ENCODE data around the gene LRPAP1.
"Not testable (repeated sequence)": the region's sequence is repeated elsewhere in the genome, so short reads cannot be mapped to it uniquely, and the experiment has no call there.

LRPAP1 gene, protein sequence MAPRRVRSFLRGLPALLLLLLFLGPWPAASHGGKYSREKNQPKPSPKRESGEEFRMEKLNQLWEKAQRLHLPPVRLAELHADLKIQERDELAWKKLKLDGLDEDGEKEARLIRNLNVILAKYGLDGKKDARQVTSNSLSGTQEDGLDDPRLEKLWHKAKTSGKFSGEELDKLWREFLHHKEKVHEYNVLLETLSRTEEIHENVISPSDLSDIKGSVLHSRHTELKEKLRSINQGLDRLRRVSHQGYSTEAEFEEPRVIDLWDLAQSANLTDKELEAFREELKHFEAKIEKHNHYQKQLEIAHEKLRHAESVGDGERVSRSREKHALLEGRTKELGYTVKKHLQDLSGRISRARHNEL

DNA sequence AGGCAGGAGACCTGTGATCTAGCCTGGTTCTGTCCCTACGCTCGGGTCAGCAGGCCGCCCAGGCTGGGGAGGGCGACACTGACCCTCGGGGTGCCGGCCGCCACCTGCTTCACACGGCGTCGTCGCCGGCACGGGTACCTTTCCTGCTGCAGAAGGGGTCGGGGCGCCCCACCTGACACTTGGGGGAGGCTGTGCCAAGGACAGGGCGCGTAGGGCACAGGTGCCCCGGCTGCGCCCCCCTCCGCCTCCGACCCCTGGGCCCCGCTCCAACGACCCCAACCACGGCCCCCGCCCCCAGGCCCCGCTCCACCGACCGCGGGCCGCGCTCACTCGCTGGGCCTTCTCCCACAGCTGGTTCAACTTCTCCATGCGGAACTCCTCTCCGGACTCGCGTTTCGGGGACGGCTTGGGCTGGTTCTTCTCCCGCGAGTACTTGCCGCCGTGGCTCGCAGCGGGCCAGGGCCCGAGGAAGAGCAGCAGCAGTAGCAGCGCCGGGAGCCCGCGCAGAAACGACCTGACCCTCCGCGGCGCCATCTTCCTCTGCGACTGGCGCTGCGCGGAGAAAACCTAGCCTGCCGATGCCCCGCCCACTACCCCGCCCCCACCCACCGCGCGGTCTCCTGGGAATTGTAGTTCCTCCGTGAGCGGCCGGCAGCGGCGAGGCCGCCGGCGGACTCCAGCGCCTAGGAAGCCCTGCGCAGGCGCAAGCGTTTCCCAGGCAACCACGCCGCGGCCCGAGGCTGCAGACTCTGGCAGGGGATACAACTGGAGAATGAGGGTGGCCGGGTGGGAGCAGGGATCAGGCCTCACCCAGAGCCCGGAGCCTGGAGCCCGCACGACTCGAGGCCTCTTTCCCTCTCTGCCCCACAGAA is at the start of gene LRPAP1:
LRPAP1 (minus strand) TSS at position 544 of the 872 bp plus-strand sequence; CDS start at position 534, 10 bp downstream.
- ATAC-seq: peak; percentile 95
- TF ChIP-seq ZNF565 (CRISPR knock-in tag; conservative IDR thresholded peaks at IDR 0.05; ENCODE audit: low read depth): no peak
- no peak for TF ChIP-seq ZNF8 (CRISPR knock-in tag; IDR thresholded peaks at IDR 0.05)
- no peak for TF ChIP-seq OSR1 (CRISPR knock-in tag; IDR thresholded peaks at IDR 0.05)
- TF ChIP-seq, protein P1, sequence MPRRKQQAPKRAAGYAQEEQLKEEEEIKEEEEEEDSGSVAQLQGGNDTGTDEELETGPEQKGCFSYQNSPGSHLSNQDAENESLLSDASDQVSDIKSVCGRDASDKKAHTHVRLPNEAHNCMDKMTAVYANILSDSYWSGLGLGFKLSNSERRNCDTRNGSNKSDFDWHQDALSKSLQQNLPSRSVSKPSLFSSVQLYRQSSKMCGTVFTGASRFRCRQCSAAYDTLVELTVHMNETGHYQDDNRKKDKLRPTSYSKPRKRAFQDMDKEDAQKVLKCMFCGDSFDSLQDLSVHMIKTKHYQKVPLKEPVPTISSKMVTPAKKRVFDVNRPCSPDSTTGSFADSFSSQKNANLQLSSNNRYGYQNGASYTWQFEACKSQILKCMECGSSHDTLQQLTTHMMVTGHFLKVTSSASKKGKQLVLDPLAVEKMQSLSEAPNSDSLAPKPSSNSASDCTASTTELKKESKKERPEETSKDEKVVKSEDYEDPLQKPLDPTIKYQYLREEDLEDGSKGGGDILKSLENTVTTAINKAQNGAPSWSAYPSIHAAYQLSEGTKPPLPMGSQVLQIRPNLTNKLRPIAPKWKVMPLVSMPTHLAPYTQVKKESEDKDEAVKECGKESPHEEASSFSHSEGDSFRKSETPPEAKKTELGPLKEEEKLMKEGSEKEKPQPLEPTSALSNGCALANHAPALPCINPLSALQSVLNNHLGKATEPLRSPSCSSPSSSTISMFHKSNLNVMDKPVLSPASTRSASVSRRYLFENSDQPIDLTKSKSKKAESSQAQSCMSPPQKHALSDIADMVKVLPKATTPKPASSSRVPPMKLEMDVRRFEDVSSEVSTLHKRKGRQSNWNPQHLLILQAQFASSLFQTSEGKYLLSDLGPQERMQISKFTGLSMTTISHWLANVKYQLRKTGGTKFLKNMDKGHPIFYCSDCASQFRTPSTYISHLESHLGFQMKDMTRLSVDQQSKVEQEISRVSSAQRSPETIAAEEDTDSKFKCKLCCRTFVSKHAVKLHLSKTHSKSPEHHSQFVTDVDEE (CRISPR knock-in tag; IDR thresholded peaks at IDR 0.05): no peak
- no peak for TF ChIP-seq RARB (CRISPR knock-in tag; IDR thresholded peaks at IDR 0.05)
- no peak for TF ChIP-seq SNAI2 (CRISPR knock-in tag; IDR thresholded peaks at IDR 0.05)
- no peak for TF ChIP-seq TCF4 (CRISPR knock-in tag; IDR thresholded peaks at IDR 0.05; ENCODE audit: borderline replicate concordance)
- TF ChIP-seq ZFP30 (CRISPR knock-in tag; IDR thresholded peaks at IDR 0.05): no peak
- TF ChIP-seq BACH2 (CRISPR knock-in tag; IDR thresholded peaks at IDR 0.05; ENCODE audit: borderline replicate concordance): no peak
- no peak; the same call in 1 of the 2 replicates for TF ChIP-seq ESRRG (CRISPR knock-in tag; IDR thresholded peaks at IDR 0.05)
- TF ChIP-seq, protein P2, sequence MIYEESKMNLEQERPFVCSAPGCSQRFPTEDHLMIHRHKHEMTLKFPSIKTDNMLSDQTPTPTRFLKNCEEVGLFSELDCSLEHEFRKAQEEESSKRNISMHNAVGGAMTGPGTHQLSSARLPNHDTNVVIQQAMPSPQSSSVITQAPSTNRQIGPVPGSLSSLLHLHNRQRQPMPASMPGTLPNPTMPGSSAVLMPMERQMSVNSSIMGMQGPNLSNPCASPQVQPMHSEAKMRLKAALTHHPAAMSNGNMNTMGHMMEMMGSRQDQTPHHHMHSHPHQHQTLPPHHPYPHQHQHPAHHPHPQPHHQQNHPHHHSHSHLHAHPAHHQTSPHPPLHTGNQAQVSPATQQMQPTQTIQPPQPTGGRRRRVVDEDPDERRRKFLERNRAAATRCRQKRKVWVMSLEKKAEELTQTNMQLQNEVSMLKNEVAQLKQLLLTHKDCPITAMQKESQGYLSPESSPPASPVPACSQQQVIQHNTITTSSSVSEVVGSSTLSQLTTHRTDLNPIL (CRISPR knock-in tag; IDR thresholded peaks at IDR 0.05; ENCODE audit: low read depth): no peak
- TF ChIP-seq, protein P3, sequence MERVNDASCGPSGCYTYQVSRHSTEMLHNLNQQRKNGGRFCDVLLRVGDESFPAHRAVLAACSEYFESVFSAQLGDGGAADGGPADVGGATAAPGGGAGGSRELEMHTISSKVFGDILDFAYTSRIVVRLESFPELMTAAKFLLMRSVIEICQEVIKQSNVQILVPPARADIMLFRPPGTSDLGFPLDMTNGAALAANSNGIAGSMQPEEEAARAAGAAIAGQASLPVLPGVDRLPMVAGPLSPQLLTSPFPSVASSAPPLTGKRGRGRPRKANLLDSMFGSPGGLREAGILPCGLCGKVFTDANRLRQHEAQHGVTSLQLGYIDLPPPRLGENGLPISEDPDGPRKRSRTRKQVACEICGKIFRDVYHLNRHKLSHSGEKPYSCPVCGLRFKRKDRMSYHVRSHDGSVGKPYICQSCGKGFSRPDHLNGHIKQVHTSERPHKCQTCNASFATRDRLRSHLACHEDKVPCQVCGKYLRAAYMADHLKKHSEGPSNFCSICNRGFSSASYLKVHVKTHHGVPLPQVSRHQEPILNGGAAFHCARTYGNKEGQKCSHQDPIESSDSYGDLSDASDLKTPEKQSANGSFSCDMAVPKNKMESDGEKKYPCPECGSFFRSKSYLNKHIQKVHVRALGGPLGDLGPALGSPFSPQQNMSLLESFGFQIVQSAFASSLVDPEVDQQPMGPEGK (CRISPR knock-in tag; IDR thresholded peaks at IDR 0.05; ENCODE audit: borderline replicate concordance): no peak
- TF ChIP-seq ZFP3 (CRISPR knock-in tag; IDR thresholded peaks at IDR 0.05): no peak
- TF ChIP-seq, protein P4, sequence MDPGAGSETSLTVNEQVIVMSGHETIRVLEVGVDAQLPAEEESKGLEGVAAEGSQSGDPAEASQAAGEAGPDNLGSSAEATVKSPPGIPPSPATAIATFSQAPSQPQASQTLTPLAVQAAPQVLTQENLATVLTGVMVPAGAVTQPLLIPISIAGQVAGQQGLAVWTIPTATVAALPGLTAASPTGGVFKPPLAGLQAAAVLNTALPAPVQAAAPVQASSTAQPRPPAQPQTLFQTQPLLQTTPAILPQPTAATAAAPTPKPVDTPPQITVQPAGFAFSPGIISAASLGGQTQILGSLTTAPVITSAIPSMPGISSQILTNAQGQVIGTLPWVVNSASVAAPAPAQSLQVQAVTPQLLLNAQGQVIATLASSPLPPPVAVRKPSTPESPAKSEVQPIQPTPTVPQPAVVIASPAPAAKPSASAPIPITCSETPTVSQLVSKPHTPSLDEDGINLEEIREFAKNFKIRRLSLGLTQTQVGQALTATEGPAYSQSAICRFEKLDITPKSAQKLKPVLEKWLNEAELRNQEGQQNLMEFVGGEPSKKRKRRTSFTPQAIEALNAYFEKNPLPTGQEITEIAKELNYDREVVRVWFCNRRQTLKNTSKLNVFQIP (CRISPR knock-in tag; IDR thresholded peaks at IDR 0.05; ENCODE audit: borderline replicate concordance, low read depth): no peak
- no peak for TF ChIP-seq CSDC2 (CRISPR knock-in tag; IDR thresholded peaks at IDR 0.05)

DNA sequence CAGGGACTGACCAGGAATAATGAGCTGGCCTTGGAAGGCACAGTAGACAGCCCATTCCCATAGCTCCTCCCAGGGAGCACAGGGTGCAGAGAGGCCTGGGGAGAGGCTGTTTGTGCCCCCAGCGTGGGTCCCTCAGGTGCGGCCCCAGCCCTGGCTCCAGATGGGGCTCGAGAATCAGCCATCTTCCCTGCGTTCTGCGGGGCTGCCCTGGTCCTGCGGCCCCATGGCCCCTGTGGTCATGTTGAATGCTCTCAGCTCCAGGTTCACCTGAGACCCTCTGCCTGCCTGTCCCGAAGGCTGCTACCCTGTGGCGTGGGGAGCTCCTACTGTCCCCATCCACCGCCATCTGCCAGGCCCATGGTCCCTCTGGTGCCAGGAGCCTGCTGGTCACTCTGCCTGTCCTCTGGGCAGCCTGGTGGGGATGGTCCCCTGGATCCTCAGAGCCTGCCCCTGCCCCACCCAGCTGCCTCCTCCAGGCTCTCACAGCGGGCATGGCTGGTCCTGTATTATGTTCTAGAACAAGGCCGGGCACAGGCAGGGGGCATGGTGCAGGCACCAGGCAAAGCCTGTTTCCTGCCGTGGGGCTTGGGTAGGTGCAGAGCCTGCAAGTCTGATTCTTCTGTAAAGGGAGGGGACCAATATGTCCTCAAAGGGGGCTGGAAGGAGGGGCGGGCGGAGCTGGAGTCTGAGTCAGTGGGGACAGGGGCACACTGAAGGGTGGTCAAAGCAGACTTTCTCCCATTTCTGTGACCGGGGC is 49.3 kb upstream of the LRPAP1 start:
- not testable (repeated sequence) for ATAC-seq

DNA sequence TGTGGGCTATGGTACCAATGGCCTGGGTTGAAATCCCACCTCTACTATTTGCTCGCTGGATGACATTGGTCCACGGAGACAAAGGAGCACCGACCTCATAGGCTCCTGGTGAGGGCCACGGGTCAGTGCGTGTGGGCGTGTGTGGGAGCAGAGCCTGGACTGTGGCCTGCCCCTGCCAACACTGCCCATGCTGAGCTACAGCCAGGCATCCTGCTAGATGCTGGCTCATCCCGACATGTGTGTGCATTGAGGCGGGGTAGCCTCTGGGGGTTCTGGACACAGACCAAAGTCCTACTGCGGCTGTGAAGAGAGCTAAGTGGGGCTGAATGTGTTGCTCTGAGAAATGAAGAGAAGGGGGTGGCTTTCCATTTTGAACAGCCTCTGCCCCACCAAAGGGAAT is 48.6 kb upstream of the LRPAP1 start:
- ATAC-seq: not testable (repeated sequence)

DNA sequence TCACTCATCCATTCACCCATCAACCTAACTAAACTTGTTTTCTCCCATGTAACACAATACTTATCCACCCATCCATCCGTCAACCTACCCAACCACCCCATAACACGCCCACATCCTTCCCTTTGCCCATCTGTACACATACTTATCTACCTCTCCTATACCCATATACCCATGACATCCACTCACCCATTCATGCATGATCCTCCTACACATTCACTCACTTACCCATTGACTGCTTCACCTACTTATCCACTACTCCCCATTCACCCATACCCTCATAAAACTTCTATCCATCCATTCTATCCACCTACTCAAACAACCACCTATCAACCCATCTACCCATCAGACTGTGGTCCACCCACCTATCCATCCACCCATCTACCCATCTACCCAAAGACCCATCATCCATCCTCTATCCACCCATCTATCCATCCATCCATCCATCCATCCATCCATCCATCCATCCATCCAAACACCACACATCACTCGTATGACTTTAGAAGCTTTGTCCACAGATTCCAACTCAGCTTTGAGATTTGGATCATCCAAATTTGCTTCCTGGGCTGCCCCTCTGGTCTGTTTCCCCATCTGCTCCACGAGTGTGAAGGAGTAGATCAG is 46.4 kb upstream of the LRPAP1 start:
- ATAC-seq: not testable (repeated sequence)

DNA sequence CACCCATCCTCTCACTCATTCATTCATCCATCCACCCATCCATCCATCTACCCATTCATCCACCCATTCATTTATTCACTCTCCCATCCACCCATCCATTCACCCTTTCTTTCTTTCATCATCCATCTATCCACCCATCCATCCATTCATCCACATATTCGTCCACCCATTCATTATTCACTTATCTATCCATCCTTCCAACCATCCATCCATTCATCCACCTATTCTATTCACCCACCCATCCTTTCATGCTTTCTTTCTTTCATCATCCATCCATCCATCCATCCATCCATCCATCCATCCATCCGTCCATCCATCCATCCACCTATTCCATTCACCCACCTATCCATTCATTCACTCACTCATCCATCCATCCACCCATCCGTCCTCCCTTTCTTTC is 45.8 kb upstream of the LRPAP1 start:
- ATAC-seq: not testable (repeated sequence)

DNA sequence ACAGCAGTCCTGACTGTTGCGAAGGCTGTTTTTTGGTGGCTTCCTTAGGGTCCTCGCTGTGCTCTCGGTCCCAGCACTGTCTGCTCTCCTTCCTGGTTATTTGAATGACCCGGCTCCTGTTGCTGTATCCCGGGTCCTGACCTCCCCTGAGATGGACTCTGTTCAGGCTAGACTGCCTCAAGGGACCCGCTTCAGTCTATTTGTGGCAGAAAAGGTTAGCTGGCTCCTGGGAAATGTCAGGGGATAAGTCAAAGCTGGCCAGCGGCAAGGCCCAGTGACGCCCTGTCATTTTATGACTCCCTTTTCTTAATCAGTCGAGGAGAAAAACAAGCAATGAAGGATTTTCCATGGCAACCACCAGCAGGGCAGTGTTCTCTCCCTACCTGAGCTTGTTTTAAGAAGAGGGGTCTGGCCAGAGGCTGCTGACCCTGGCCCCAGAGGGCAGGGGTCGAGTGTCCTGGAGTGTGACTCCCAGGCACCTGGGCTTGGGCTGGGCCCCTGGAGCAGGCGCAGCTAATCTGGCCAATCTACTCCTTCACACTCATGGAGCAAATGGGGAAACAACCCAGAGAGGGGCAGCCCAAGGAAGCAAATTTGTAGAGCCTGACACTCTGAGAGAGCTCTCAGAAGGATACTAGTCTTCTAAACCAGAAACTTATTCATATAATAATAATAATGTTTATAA is 45.1 kb upstream of the LRPAP1 start:
- ATAC-seq: not testable (repeated sequence)

DNA sequence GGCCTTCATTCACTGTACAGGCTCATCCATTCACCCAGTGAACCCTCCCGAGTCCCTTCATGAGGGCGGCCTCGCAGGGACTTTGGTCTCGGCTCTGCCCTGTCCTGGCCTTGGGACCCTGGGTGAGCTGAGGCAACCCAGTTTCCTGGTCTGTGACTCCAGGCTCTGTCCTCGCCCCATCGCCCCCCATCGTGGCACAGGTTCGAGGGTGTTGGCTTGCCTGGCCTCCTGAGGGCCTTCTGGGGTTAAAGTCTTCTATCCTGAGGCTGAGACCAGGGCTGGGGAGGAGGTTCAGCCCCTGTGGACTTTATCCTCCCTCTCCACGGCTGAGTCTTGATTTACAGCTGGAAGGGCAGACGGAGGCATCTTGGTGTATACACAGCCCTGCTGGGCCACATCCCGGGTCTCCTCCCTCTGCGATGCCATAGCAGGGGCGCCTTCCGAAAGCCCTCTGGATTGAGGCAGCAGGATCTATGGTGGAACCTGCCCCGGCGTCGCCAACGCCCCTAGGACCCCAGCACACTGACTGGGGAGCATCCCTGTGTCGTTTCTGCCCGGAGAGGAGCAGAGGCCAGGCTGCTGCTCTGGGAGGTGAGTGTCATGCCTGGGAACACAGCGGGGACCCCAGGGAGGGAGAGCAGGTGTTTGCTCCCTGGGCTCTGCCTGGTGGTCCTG is 44.4 kb upstream of the LRPAP1 start:
- not testable (repeated sequence) for ATAC-seq

DNA sequence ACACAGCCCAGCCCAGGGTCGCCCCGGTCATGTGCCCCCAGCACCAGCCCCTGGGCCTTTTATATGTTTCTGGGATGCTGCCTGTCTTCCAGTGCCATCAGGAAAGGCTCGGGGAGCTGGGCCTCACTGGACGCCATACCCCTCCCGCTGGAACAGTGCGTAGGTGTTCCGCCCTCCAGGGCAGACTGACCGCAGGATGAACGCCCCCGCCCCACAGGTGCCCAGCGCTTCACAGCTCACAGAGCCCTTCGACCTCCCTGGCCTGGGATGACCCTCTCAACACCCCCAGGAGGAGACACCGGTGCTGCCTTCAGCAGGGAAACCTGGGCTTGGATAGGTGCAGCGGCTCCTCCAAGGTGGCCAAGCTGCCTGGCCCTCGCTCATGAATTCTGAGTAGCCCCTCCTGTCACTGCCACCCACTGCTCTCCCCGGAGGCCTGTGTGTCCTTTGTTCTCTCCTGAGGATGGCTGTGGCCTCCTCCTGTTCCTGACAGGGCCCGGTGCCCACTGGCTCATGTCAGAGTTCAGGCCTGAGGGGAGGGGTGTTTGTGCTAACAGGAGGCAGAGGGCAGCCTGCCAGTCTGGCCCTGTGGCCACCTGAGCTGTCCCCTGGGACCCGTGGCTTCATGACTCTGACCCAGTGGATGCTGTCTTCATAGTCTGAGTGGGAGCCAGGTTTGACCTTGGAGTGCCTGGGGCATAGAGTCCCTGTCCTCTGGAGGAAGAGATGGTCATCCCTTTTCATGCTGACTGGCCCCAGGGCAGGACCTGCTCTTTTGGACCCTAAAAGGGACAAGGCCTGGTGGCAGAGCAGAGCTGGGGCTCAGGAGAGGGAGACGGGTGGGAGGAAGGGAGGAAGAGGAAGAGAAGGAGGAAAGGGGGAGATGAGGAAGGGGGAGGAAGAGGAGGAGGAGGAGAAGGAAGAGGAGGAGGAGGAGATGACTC is 43.5 kb upstream of the LRPAP1 start:
- not testable (repeated sequence) for ATAC-seq
